ENCODE results near the gene SCN5A.

Gene SCN5A

GRCh38 chr3:38622336-38622735, 27.2 kb downstream of the SCN5A start:
- no peak for DNase-seq

- DNase-seq, result no peak
Measured at GRCh38 chr3:38620236-38620635, 29.3 kb downstream of the SCN5A start.

GRCh38 chr3:38618343-38618742, 31.1 kb downstream of the SCN5A start:
- DNase-seq, result no peak

- no peak for DNase-seq
Measured at GRCh38 chr3:38617586-38617985, 31.9 kb downstream of the SCN5A start.

DNA sequence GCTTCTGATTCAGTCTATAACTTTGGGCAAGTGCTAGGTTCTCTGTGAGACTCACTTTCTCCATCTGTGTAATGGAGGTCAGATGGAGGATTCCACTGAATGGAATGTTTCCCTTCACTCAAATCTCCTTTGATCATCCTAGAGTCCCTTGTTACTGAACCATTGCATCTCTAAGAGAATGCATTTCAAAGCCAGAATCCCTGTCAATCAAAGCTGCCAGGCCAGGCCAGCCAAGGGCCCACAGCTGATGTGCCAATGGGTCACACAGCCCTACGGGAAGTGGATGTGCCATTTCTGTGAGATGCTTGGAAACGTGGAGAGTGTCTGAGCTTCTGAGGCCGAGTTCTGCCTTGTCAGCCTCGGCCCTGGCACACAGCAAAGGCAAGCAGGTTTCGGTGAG, 32.4 kb downstream of the SCN5A start:
- no peak for DNase-seq

GRCh38 chr3:38616658-38617057, 32.8 kb downstream of the SCN5A start:
- DNase-seq, result no peak

DNA sequence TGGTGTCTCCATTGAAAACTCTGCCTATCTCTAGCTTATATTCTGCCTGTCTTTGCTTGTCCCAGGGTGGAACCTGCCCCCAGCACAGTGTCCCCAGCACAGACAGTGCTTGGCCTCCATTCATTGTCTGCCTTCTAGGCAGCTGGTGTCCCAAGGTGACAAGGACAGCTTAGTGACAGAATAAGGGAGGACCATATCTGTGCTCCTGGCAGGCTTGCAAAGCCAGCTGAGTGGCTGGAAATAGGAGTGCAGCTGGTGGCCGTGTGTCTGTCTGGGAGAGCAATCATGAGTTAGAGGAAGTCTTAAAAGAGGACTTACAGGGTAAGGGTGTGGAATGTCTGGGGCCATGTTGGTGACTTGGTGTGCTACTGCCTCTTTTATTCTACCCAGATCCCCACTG, 33.4 kb downstream of the SCN5A start:
- DNase-seq, result no peak

DNA sequence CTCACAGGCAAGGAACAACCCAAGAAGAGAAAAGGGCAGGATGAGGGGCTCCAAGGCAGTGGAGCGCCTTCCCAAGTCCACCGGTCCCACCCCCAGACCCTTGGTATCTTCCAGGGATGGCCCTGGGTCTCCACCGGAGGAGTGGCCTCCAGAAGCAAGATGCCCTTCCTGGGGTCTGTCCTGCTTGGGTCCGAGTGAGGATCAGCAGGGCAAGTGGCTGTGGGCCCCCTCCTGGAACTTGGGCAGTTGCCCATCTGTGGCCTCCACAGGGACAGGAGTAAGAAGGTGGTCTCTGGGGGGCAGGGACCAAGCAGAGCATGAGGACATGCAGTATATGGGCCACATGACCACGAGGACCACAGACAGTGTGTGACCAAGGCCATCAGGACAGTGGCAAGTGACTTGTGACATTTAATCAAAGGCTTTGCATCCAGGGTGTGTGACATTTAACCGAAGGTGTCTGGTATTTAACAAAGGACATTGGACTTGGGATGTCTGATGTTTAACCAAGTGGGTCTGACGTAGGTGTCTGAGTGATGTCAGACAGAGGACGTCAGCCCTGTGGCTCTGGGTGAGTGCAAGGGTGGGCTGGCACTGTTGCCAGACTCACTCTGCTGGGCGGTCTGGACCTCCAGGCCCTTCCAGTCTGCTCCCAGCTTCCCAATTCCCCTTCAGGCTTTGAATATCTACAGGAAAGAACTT, 34.7 kb downstream of the SCN5A start:
- no peak for DNase-seq

- DNase-seq, result no peak
Measured at GRCh38 chr3:38614091-38614490, 35.4 kb downstream of the SCN5A start.

- DNase-seq, result no peak
Measured at GRCh38 chr3:38613426-38613825, 36.1 kb downstream of the SCN5A start.

DNA sequence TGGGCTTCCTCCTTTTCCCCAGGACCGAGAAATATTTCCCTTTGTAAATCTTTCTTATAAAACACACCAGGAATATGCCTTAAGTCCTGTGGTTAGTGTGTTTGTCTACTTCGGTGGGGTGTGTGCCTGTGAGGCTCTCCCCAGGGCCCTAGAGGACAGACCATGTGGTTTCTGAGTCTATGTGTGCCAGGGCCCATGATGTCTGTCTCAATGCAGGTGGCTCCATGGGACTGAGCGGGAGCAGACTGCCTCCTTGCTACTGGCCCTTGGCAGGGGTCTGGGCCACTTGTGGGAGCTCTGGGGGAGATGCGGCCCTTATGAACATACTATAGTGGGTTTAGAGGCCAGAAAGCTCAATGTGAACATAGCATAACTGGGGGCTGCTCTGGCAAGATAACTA, 37.6 kb downstream of the SCN5A start:
- no peak for DNase-seq

- DNase-seq, result no peak
Measured at GRCh38 chr3:38610934-38611333, 38.6 kb downstream of the SCN5A start.

GRCh38 chr3:38610436-38610835, 39.1 kb downstream of the SCN5A start:
- no peak for DNase-seq

GRCh38 chr3:38609386-38610111, 39.9 kb downstream of the SCN5A start:
- no peak for DNase-seq

GRCh38 chr3:38608961-38609360, 40.5 kb downstream of the SCN5A start:
- no peak for DNase-seq

- no peak for DNase-seq
Measured at GRCh38 chr3:38608086-38608775, 41.3 kb downstream of the SCN5A start.

- DNase-seq, result no peak
Measured at GRCh38 chr3:38606561-38606960, 42.9 kb downstream of the SCN5A start.

DNA sequence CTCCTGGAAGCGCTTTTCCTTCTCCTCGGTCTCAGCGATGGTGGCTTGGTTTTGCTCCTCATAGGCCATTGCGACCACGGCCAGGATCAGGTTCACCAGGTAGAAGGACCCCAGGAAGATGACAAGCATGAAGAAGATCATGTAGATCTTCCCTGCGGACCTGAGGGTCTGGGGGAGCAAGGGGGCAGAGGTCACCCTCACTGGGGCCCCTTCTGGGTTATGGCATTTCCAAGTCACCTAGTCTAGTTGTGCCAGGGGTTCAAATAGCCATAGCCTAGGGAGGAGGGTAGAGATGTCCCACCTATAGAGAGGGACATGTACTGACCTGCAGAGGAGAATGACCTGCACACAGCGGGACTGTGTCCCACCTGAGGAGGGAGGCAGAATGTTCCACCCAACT, 43.5 kb downstream of the SCN5A start:
- DNase-seq, result no peak

- DNase-seq, result no peak
Measured at GRCh38 chr3:38604246-38604645, 45.2 kb downstream of the SCN5A start.

DNA sequence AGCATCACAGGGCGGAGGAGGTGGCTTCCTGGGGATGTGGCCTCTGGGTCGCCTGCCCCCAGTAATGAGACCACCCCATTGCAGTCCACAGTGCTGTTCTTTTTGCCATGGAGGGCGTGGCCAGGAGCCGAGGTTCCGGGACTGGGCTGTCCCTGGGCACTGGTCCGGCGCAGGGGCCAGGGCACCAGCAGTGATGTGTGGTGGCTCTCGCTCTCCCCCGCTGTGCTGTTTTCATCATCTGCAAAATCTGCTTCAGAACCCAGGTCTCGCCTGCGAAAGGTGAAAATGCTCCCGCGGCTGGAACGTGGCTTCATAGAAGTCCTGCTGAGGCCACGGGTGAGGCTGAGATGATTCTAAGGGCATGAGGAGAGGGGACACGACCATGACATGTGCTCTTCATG, 45.8 kb downstream of the SCN5A start:
- DNase-seq, result no peak

- DNase-seq, result no peak
Measured at GRCh38 chr3:38602576-38603250, 46.8 kb downstream of the SCN5A start.

GRCh38 chr3:38601956-38602550, 47.4 kb downstream of the SCN5A start:
- DNase-seq, result no peak

DNA sequence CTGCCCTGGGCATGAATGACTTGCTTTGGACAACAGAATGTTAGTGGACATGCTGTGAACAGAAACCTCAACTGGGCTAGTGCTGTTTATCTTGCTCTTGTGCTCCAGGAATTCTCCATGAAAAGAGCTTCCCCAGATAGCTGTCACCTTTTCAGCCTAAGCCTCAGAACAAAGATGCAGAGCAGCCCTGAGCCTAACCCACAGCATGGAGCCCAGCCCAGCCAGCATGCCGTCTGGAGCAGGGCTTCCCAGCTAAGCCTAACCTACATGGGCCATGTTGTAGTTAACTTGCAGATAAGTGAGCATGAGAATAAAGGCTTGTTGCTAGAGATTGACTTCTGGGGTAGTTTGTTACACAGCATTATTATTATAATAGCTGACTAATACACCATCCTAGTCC, 48.9 kb downstream of the SCN5A start:
- DNase-seq, result no peak

All from kidney glomerular epithelial cell (primary cell).